Measurements from ENCODE around the gene TOP3B.

GRCh38 chr22:21960200-21961126 is 22.1 kb downstream of the TOP3B start:
- peak; percentile 69 for TF ChIP-seq POLR2A (conservative IDR thresholded peaks at IDR 0.05)
- TF ChIP-seq IRF1 (CRISPR knock-in tag; IDR thresholded peaks at IDR 0.05; ENCODE audit: borderline replicate concordance) = no peak
- TF ChIP-seq FOXK1 (CRISPR knock-in tag; IDR thresholded peaks at IDR 0.05; ENCODE audit: borderline replicate concordance) = no peak
- TF ChIP-seq NFRKB (IDR thresholded peaks at IDR 0.05; ENCODE audit: low read depth) = no peak
- no peak for TF ChIP-seq SRF (CRISPR knock-in tag; IDR thresholded peaks at IDR 0.05)
- no peak for TF ChIP-seq SAFB2 (IDR thresholded peaks at IDR 0.05; ENCODE audit: borderline replicate concordance, low read depth, low read length, severe bottlenecking)
- TF ChIP-seq TRIM28 (IDR thresholded peaks at IDR 0.05) = no peak
- TF ChIP-seq GATAD2A (IDR thresholded peaks at IDR 0.05) = no peak
- TF ChIP-seq CEBPB (tag; IDR thresholded peaks at IDR 0.05) = no peak
- TF ChIP-seq ZNF644 (tag; IDR thresholded peaks at IDR 0.05; ENCODE audit: low read depth) = no peak
